ENCODE data around the gene CDKN2AIPNL. TPM values are rescaled to one million over a fixed set of nuclear protein-coding genes. Genes with fewer than 3 reads are reported as not detected.

The CDKN2AIPNL gene
- total RNA-seq = 28.5 and 58.7 TPM in 2 replicates

- H3K4me3 ChIP-seq (ENCODE audit: low read depth, low read length) = peak within 1 kb of the TSS; percentile 95
- DNase-seq (ENCODE audit: low read depth) = no peak
- TF ChIP-seq CTCF (conservative IDR thresholded peaks at IDR 0.05; ENCODE audit: low read depth, low read length) = peak; percentile 59
These were observed at the start of gene CDKN2AIPNL for GRCh38 chr5:134411546-134412266. TSS of gene CDKN2AIPNL (minus strand) at chr5:134411881. CDS start at chr5:134411854, 27 bp downstream.

- H3K4me3 ChIP-seq (ENCODE audit: low read depth, low read length) = no peak overlapping the region
- no peak for DNase-seq (ENCODE audit: low read depth)
- TF ChIP-seq CTCF (conservative IDR thresholded peaks at IDR 0.05; ENCODE audit: low read depth, low read length) = no peak
These were observed 48.9 kb upstream of the CDKN2AIPNL start for GRCh38 chr5:134460551-134460950.

- no peak for TF ChIP-seq CTCF (conservative IDR thresholded peaks at IDR 0.05; ENCODE audit: low read depth, low read length)
- DNase-seq (ENCODE audit: low read depth) = no peak
- H3K4me3 ChIP-seq (ENCODE audit: low read depth, low read length) = no peak overlapping the region
These were observed 47.8 kb upstream of the CDKN2AIPNL start for GRCh38 chr5:134459491-134459890.

- no peak overlapping the region for H3K4me3 ChIP-seq (ENCODE audit: low read depth, low read length)
- no peak for TF ChIP-seq CTCF (conservative IDR thresholded peaks at IDR 0.05; ENCODE audit: low read depth, low read length)
- DNase-seq (ENCODE audit: low read depth) = no peak
These were observed 47.3 kb upstream of the CDKN2AIPNL start for GRCh38 chr5:134459010-134459403.

GRCh38 chr5:134458234-134459009 is 46.7 kb upstream of the CDKN2AIPNL start:
- no peak overlapping the region for H3K4me3 ChIP-seq (ENCODE audit: low read depth, low read length)
- DNase-seq (ENCODE audit: low read depth) = peak; percentile 52
- TF ChIP-seq CTCF (conservative IDR thresholded peaks at IDR 0.05; ENCODE audit: low read depth, low read length) = peak; percentile 9

- no peak for TF ChIP-seq CTCF (conservative IDR thresholded peaks at IDR 0.05; ENCODE audit: low read depth, low read length)
- no peak overlapping the region for H3K4me3 ChIP-seq (ENCODE audit: low read depth, low read length)
These were observed 46.1 kb upstream of the CDKN2AIPNL start for GRCh38 chr5:134457801-134458200.

More at GRCh38 chr5:134457801-134458200, 46.1 kb upstream of the CDKN2AIPNL start:
- DNase-seq (ENCODE audit: low read depth) = no peak
